Measurements from ENCODE around the gene TNIK. TPM values are rescaled to one million over a fixed set of nuclear protein-coding genes. Genes with fewer than 3 reads are reported as not detected.
A peak's percentile ranks its signal among the peaks of the same experiment; 100 is the strongest.

Gene TNIK
- total and polyA plus RNA-seq, 10 of the 15 experiments (the other 5 are each of a cell fraction or from before 2014, with no cell fraction given) = 13.9 to 74.3 (median 48.2) TPM

- TF ChIP-seq, protein P1, sequence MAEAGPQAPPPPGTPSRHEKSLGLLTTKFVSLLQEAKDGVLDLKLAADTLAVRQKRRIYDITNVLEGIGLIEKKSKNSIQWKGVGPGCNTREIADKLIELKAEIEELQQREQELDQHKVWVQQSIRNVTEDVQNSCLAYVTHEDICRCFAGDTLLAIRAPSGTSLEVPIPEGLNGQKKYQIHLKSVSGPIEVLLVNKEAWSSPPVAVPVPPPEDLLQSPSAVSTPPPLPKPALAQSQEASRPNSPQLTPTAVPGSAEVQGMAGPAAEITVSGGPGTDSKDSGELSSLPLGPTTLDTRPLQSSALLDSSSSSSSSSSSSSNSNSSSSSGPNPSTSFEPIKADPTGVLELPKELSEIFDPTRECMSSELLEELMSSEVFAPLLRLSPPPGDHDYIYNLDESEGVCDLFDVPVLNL (IDR thresholded peaks at IDR 0.05; ENCODE audit: low read depth, low read length) = no peak
Observed at GRCh38 chr3:171349392-171349791, 110.8 kb downstream of the TNIK start (continued).

DNA sequence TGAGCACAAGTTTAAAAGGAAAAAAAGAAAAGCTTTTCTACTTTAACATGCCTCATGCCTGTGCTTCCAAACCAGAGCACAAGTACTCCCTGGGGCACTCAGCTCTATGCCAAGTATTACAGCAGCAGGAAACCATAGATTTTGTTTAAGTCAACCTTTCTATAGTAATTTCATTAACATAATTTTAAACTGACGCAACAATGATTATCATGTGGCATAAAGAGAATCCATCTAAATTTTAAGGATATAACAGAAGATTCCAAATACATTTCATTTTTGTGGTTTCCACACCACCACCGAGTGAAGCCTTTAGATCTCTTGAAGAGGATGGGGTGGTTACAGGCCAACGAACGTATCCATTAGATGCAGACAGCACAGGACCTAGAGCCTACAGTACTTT lies 112.1 kb downstream of the TNIK start:
- RAD21 ChIA-PET (ENCODE audit: unreplicated experiment) = interaction anchor here (0.7 to 7.2 kb wide), 53 partner anchors 9 to 486 kb away, joined by 3 to 97 read pairs (median 6); no protein-coding TSS in a partner anchor
- Histone ChIP-seq H2AFZ (ENCODE audit: control insufficient read depth, low read depth, low read length) (no peak overlapping the region; the same call in 1 of the 2 replicates), H3K4me3 (peak overlapping the region; percentile 33), H3K9ac (ENCODE audit: control insufficient read depth, insufficient read depth, low read length) (peak overlapping the region; percentile 57), H3K27ac (ENCODE audit: control insufficient read depth, insufficient read depth) (peak overlapping the region; percentile 94), H4K20me1 (ENCODE audit: control insufficient read depth, insufficient read depth) (no peaks in the 10 kb centered on the region), H3K4me1 (ENCODE audit: control insufficient read depth, insufficient read depth, low read length) (peaks cover 83% of the 10 kb centered on the region), H3K4me2 (ENCODE audit: control insufficient read depth, insufficient read depth) (peak overlapping the region; percentile 48), H3K79me2 (ENCODE audit: control insufficient read depth, insufficient read depth, low read length) (peaks cover 96% of the 10 kb centered on the region), H3K9me3 (replicated peaks; ENCODE audit: control insufficient read depth, insufficient read depth, low read length) (peaks cover 4% of the 10 kb centered on the region), H3K36me3 (ENCODE audit: control insufficient read depth in 2 of 2, insufficient read depth in 2 of 2, low read length in 1 of 2) (peaks cover 0 to 5% of the 10 kb centered on the region in 2 experiments; a peak in 1 of 4 replicates), H3K27me3 (replicated peaks in 1 of 2; ENCODE audit: control insufficient read depth in 2 of 2, insufficient read depth in 2 of 2, low read length in 1 of 2) (no peaks in the 10 kb centered on the region)
- intact Hi-C loops (cut with micrococcal nuclease; ENCODE audit: unreplicated experiment) (loop anchor here (5.0 to 10.0 kb wide), 2 partner anchors 161 to 217 kb away; no protein-coding TSS in a partner anchor), in situ Hi-C loops (cut with MboI) (no loop called here)
- TF ChIP-seq IRF4 (IDR thresholded peaks at IDR 0.05; ENCODE audit: low read depth, low read length) (no peak), POLR2AphosphoS5 (IDR thresholded peaks at IDR 0.05; ENCODE audit: low read length) (0 out of 2 replicates have a peak, but pooled peaks have one; percentile 26), RUNX3 (IDR thresholded peaks at IDR 0.05; ENCODE audit: low read length) (0 out of 2 replicates have a peak, but pooled peaks have one; percentile 26)
- BruUV-seq (replicated peaks) = TSS peak; percentile 98
- SMC1A ChIA-PET (ENCODE audit: uncharacterized antibody, unreplicated experiment) = interaction anchor here (0.9 to 7.5 kb wide), 42 partner anchors 8 to 425 kb away, joined by 3 to 89 read pairs (median 6); partner anchors contain the start of gene TNIK
- CTCF ChIA-PET = interaction anchor here (0.7 to 2.4 kb wide), 14 partner anchors 11 to 481 kb away, joined by 3 to 9 read pairs (median 4); no protein-coding TSS in a partner anchor
- 0% methylated on average over 4 of the region's 4 CpGs for WGBS (ENCODE audit: insufficient coverage, insufficient replicate concordance, low lambda C conversion rate, missing lambda C conversion rate)
- peak; percentile 29 for ATAC-seq
- POLR2A ChIA-PET = interaction anchor here (0.5 to 2.7 kb wide), 15 partner anchors 9 to 456 kb away, joined by 3 to 13 read pairs (median 4); partner anchors contain the start of gene TNIK
- DNase-seq (ENCODE audit: low read depth, low spot score) = no peak
- no peak for FAIRE-seq

Data from GM12878 (cell line).